ENCODE measurements around the gene DISC1.

DNA sequence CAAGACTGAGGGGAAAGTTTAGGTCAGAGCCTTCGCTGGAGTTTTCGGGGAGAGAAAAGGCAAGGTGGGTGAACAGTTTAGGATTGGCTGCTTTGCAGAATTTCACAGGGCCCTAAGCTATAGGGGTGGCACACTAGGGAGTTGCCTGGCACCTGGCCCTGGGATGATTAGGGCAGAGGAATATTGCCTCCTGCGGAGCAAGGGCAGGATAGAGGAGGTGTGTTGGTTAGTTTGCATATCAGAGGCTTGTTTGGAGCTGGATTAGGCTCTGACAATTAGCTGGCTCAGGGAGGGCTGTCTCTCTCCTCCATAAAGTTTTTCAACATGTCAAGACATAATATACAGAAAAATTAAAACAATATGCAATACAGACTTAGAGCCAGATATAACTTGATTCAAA, 436.4 kb downstream of the DISC1 start:
- TF ChIP-seq EZH2phosphoT487 (IDR thresholded peaks at IDR 0.05; ENCODE audit: insufficient read depth, low read depth) (no peak), EZH2 (IDR thresholded peaks at IDR 0.05; ENCODE audit: insufficient read depth, poor library complexity, severe bottlenecking) (no peak)

Data from GM23248 (cell line).